ENCODE data around the gene SPAG6.
A peak's percentile ranks its signal among the peaks of the same experiment; 100 is the strongest.
"Not testable (repeated sequence)": the region's sequence is repeated elsewhere in the genome, so short reads cannot be mapped to it uniquely, and the experiment has no call there.

SPAG6 gene

GRCh38 chr10:22343731-22344130 is 1.6 kb upstream of the SPAG6 start:
- DNase-seq: no peak

- no peak for DNase-seq
Observed at GRCh38 chr10:22344249-22344648, 1.0 kb upstream of the SPAG6 start.

- DNase-seq: no peak
Observed at GRCh38 chr10:22344781-22345300, 455 bp upstream of the SPAG6 start.

DNA sequence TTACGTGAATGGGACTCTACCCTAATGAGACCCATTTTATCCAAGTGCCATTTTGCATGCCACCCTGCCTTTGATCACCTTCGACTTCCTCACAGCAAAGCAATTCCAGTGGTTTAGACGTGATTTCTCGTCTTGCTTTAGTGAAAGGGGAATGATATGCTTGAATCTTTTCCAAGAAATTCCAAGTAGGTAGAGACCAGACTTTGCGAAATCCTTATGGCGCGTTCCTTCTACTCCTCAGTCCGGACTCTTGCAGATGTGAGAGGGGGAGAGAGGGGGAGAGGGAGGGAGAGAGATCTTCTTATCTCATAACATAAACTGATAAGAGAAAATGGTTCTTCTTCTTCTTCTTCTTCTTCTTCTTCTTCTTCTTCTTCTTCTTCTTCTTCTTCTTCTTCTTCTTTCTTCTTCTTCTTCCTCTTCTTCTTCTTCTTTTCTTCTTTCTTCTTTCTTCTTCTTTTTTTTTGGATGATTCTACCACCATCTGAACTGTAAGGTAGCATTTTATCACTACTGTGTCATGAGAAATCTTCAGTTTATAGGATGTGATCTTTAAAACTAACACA is 883 bp downstream of the SPAG6 start:
- no peak for DNase-seq

- DNase-seq: no peak
Observed at GRCh38 chr10:22349755-22350154, 4.5 kb downstream of the SPAG6 start.

- DNase-seq: no peak
Observed at GRCh38 chr10:22351131-22351703, 5.9 kb downstream of the SPAG6 start.

DNA sequence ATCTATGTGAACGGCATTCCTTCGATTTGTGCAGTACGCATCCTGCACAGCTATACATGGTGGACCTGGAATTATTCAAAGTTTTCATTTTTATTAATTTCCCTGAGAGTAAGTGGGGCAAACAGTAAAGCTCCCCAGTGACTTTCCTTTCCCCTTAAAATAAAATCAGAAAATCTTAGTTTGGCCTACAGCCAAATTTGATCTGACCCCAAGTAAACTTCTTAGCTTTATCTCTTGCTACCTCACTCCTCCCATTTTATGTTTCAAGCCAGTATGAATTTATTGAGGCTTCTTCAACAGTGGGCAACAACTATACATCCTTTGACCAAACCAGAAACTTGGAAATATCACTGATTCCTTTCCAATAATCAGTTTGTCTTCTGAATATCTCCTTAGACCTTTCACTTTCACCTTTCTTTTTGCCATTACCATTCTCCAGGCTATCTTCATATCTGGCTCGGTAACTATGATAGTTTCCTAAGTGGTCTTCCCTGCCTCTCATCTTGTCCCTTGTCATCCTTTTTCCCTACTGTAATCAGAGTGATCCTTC is 11.1 kb downstream of the SPAG6 start:
- DNase-seq: no peak

- DNase-seq: not testable (repeated sequence)
Observed at GRCh38 chr10:22357770-22358169, 12.5 kb downstream of the SPAG6 start.

GRCh38 chr10:22363305-22363704 is 18.0 kb downstream of the SPAG6 start:
- no peak for DNase-seq

DNA sequence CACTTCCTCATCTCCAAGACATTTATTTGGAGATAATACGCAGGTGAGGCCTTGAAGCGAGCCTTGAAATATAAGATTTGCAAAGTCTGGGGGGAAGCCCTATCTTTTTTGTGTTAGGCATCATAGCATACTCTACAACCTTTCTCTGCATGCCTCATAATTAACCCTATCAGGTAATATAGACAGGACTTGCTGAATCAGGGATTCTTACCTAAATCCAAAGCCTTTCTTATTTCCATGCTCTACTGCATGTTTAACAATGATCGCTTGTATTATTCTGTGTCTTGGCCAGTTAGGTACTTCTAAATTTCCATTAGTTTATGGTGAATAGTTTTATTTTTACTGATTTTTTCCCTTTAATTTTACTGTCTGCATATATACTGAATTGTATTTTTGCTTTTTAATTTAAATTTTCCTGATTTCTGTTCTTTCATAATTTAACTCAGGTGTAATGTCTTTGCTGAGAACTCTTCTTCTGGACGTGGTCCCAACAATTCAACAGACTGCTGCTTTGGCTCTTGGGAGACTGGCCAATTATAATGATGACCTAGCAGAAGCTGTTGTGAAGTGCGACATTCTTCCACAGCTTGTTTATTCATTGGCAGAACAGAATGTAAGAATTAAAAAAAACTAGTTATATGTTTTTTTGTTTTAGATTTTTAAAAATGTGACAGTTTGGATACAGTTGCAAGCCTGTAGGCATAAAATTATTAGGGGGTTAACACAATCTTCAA is 19.3 kb downstream of the SPAG6 start:
- DNase-seq: no peak

DNA sequence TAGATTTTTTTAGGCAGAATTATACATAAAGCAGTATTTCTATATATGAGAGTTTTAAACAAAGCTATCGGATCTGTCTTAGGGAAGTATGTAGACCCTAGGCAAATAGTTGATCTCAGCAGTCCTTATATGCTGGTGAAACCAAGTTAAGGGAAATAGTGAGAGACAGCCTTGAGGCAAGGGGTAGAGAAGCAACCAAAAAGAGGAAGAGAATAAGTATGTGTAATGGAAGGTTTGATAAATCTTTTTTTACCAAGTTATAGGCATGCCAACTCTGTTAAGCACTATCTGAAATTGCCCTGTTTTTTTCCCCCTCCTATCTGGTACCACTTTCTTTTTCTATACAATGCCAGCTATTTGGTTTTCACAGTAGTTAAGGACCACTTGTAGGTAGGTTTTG is 19.9 kb downstream of the SPAG6 start:
- peak; percentile 83 for DNase-seq

DNA sequence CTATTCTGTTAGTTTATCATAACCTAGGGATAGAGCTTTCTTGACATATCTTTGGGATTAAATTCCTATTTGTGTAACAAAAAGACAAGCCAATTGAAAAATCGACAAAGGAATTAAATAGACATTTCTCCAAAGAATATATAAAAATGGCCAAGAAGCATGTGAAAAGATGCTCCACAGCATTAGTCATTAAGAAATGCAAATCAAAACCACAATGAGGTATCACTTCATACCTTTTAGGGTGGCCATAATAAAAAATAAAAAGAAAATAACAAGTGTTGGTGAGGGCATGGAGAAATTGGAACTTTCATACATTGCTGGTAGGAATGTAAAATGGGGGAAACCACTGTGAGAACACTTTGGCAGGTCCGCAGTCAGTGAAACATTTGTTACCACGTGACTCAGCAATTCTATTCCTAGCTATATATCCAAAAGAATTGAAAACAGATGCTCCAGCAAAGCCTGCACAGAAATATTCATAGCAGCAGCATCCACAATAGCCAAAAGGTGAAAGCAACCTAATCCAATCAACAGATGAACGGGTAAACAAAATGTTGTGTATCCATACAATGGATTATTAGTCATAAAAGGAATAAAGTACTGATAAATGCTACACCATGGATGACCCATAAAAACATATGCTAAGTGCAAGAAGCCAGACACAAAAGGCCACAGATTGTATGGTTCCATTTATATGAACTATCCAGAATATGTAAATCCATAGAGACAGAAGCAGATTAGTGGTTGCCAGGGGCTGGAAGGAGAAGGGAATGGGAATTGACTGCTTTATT is 20.5 kb downstream of the SPAG6 start:
- no peak for DNase-seq

DNA sequence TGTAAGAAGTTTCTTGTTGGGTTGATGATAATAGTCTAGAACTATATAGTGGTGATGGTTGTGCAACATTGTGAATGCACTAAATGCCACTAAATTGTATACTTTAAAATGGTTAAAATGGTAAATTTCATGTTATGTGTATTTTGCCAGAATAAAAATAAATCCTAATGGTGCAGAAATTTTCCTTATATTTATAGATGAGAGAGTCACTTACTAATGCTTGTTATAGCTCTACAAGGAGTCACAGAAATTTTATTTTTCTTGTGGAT is 21.1 kb downstream of the SPAG6 start:
- DNase-seq: no peak

DNA sequence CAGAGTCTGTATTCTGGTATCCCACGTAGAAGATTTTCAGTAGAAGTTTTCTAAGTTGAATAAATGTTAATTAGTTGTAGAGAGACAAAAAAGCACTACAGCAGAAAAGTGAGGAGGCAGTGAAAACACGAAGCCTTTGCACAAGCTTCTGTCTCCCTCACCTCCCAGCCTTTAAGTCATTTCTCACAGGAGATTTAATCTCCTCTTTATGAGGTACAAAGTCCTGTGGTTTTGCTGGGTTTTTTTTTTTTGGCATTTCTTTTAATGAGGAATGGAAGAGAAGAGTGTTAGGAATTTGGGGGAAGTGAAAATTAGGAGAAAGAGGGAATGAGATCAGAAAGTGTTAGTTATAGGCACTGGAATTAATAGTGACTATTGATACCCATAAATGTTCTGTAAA is 21.5 kb downstream of the SPAG6 start:
- DNase-seq: no peak

DNA sequence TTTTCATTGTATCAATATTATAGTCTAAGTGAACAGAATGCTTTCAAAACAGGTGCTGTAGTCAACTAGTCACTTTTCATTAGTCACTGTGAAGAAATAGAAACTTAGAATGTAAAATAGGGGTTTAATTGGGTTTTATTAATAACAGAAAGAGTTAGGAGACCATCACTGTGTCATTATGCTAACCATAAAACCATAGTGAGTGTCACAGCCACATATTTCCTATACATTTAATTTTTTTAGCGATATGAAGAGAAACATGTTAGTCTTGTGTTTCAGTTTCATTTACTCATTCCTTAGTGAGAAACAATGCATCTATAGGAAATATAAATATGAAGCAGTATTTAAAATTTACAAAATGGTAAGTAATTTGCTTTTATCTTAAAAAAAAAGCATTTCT is 22.2 kb downstream of the SPAG6 start:
- no peak for DNase-seq

GRCh38 chr10:22368402-22368801 is 23.1 kb downstream of the SPAG6 start:
- DNase-seq: no peak

GRCh38 chr10:22368981-22369380 is 23.7 kb downstream of the SPAG6 start:
- no peak for DNase-seq

DNA sequence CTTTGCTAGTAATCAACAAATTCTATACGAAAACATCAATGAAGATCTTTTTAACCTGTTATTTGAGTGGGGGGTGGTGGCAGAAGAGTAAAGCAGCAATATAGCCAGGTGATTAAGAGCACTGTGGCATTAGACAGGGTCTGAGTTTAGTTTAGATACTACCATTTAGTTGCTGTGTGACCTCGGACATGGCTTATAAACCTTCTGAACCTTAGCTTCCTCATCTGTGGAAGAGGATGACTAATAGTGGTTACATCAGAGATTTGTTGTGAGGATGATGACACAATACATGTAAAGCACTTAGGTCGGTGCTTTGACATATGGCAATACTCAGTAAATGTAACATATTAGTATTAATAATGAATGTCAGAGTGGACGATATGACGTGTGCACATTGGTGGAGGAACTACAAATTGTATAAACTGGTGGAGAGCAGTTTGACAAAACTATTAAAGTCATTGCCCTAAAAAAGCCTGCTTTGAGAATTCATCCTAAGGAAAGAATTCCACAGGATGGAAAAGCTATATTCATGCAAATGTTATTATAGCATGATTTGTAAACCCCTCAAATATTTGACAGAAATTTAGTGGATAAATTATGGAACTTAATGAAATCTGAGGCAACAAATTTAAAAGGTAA is 24.3 kb downstream of the SPAG6 start:
- DNase-seq: peak; percentile 95

- peak; percentile 41 for DNase-seq
Observed at GRCh38 chr10:22370320-22370719, 25.0 kb downstream of the SPAG6 start.

DNA sequence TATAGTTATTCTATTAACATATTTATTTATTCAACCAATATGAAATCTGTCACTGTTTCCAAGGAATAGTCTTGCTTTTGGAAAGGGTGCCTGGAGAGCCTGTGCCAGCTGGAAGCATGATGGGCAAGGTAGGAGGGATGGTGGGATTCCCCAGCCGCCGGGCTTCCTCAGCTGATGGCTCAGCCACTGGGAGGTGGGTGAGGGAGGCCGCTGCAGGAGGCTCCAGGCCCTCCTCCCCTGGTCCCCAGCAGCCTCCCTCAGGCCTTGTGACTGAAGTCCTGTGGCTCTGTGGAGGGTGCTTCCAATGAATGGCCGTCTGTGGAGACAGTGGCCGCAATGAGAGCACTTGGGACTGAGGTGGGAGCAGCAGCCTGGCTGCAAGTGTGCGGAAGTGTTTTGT is 27.0 kb downstream of the SPAG6 start:
- DNase-seq: no peak

- DNase-seq: no peak
Observed at GRCh38 chr10:22372917-22373316, 27.6 kb downstream of the SPAG6 start.

GRCh38 chr10:22374489-22375126 is 29.3 kb downstream of the SPAG6 start:
- DNase-seq: peak; percentile 33

- no peak for DNase-seq
Observed at GRCh38 chr10:22379059-22379458, 33.8 kb downstream of the SPAG6 start.

Data from MV-4-11 (cell line).